HG02943 (cell line): Measurements from ENCODE around the gene SHCBP1.
"Not testable (repeated sequence)": the region's sequence is repeated elsewhere in the genome, so short reads cannot be mapped to it uniquely, and the experiment has no call there.

ENCODE experiments used
- ATAC-seq: cut with Tn5 transposase; IDR thresholded peaks from one replicate; pipeline ENCODE4 v1.9.1; 2021; ENCODE audit warnings: mild to moderate bottlenecking, low read depth, moderate library complexity; ENCODE audit not compliant: unreplicated experiment

The SHCBP1 gene

GRCh38 chr16:46618516-46618915 lies 2.7 kb downstream of the SHCBP1 start:
- no peak for ATAC-seq

- no peak for ATAC-seq
These were observed 7.2 kb downstream of the SHCBP1 start for GRCh38 chr16:46614006-46614405.

- no peak for ATAC-seq
These were observed 7.8 kb downstream of the SHCBP1 start for GRCh38 chr16:46613352-46613751.

- no peak for ATAC-seq
These were observed 9.1 kb downstream of the SHCBP1 start for GRCh38 chr16:46612121-46612520.

GRCh38 chr16:46607529-46607928 lies 13.7 kb downstream of the SHCBP1 start:
- no peak for ATAC-seq

GRCh38 chr16:46606231-46606630 lies 14.9 kb downstream of the SHCBP1 start:
- ATAC-seq, result no peak

- ATAC-seq, result no peak
These were observed 29.9 kb downstream of the SHCBP1 start for GRCh38 chr16:46591257-46591656.

- ATAC-seq, result no peak
These were observed 35.1 kb downstream of the SHCBP1 start for GRCh38 chr16:46586011-46586577.

GRCh38 chr16:46583036-46583435 lies 38.1 kb downstream of the SHCBP1 start:
- ATAC-seq, result no peak

GRCh38 chr16:46582313-46582712 lies 38.9 kb downstream of the SHCBP1 start:
- ATAC-seq, result no peak

- ATAC-seq, result no peak
These were observed 43.1 kb downstream of the SHCBP1 start for GRCh38 chr16:46577988-46578579.

GRCh38 chr16:46573834-46574159 lies 47.4 kb downstream of the SHCBP1 start:
- no peak for ATAC-seq

GRCh38 chr16:46573008-46573833 lies 48.0 kb downstream of the SHCBP1 start:
- ATAC-seq, result no peak

GRCh38 chr16:46569231-46569735 lies 51.9 kb downstream of the SHCBP1 start:
- no peak for ATAC-seq

- no peak for ATAC-seq
These were observed 52.5 kb downstream of the SHCBP1 start for GRCh38 chr16:46568472-46569230.

GRCh38 chr16:46562979-46563378 lies 58.2 kb downstream of the SHCBP1 start:
- ATAC-seq, result no peak

GRCh38 chr16:46558018-46558417 lies 63.2 kb downstream of the SHCBP1 start:
- no peak for ATAC-seq

GRCh38 chr16:46555951-46556350 lies 65.2 kb downstream of the SHCBP1 start:
- no peak for ATAC-seq

- ATAC-seq, result not testable (repeated sequence)
These were observed 66.7 kb downstream of the SHCBP1 start for GRCh38 chr16:46554435-46554834.

- no peak for ATAC-seq
These were observed 71.7 kb downstream of the SHCBP1 start for GRCh38 chr16:46549477-46549876.
